ENCODE data around the gene PTS.

The PTS gene

GRCh38 chr11:112268406-112268805, 42.2 kb downstream of the PTS start:
- no peaks in the 10 kb centered on the region for H3K4me1 ChIP-seq (ENCODE audit: insufficient read depth, low read length)
- H3K27ac ChIP-seq (ENCODE audit: low read length) = no peak overlapping the region
- H3K4me3 ChIP-seq (ENCODE audit: low read length) = no peak overlapping the region
- H3K27me3 ChIP-seq (ENCODE audit: insufficient read depth, low read length) = no peaks in the 10 kb centered on the region
- no peaks in the 10 kb centered on the region for H3K36me3 ChIP-seq (ENCODE audit: insufficient read depth, low read depth, low read length)
- no peaks in the 10 kb centered on the region for H3K9me3 ChIP-seq (ENCODE audit: insufficient read depth, low read depth, low read length)
- no peak overlapping the region for H3K9ac ChIP-seq (ENCODE audit: low read depth, low read length)

- Histone ChIP-seq H3K4me3 (ENCODE audit: low read length) (no peak overlapping the region), H3K36me3 (ENCODE audit: insufficient read depth, low read depth, low read length) (no peaks in the 10 kb centered on the region), H3K27me3 (ENCODE audit: insufficient read depth, low read length) (no peaks in the 10 kb centered on the region), H3K4me1 (ENCODE audit: insufficient read depth, low read length) (no peaks in the 10 kb centered on the region), H3K9me3 (ENCODE audit: insufficient read depth, low read depth, low read length) (no peaks in the 10 kb centered on the region), H3K9ac (ENCODE audit: low read depth, low read length) (no peak overlapping the region), H3K27ac (ENCODE audit: low read length) (no peak overlapping the region)
Observed at GRCh38 chr11:112269139-112269538, 42.9 kb downstream of the PTS start.

GRCh38 chr11:112270551-112271180, 44.4 kb downstream of the PTS start:
- no peaks in the 10 kb centered on the region for H3K27me3 ChIP-seq (ENCODE audit: insufficient read depth, low read length)
- H3K9me3 ChIP-seq (ENCODE audit: insufficient read depth, low read depth, low read length) = no peaks in the 10 kb centered on the region
- peak overlapping the region; percentile 20; the same call in 1 of the 2 replicates for H3K4me3 ChIP-seq (ENCODE audit: low read length)
- no peak overlapping the region for H3K9ac ChIP-seq (ENCODE audit: low read depth, low read length)
- H3K27ac ChIP-seq (ENCODE audit: low read length) = no peak overlapping the region
- H3K4me1 ChIP-seq (ENCODE audit: insufficient read depth, low read length) = 0 out of 2 replicates have a peak, but pooled peaks cover 2% of the 10 kb centered on the region
- no peaks in the 10 kb centered on the region for H3K36me3 ChIP-seq (ENCODE audit: insufficient read depth, low read depth, low read length)

GRCh38 chr11:112271242-112271641, 45.0 kb downstream of the PTS start:
- Histone ChIP-seq H3K9ac (ENCODE audit: low read depth, low read length) (no peak overlapping the region), H3K36me3 (ENCODE audit: insufficient read depth, low read depth, low read length) (no peaks in the 10 kb centered on the region), H3K4me1 (ENCODE audit: insufficient read depth, low read length) (0 out of 2 replicates have a peak, but pooled peaks cover 2% of the 10 kb centered on the region), H3K27ac (ENCODE audit: low read length) (no peak overlapping the region), H3K27me3 (ENCODE audit: insufficient read depth, low read length) (no peaks in the 10 kb centered on the region), H3K9me3 (ENCODE audit: insufficient read depth, low read depth, low read length) (no peaks in the 10 kb centered on the region), H3K4me3 (ENCODE audit: low read length) (no peak overlapping the region)

DNA sequence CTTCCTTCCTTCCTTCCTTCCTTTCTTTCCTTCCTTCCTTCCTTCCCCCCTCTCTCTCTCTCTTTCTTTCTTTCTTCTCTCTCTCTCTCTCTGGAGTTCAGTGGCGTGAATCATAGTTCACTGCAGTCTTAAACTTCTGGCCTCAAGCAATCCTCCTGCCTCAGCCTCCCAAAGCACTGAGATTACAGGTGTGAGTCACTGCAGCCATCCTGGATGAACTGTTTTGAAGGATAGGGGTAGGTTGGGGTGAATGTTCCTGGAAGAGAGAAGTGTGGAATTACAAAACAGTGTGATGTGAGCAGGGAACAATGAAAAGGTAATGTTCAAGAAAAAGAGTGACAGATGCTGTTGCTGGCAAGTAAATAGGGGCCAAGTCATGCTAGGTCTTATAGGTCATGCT, 46.8 kb downstream of the PTS start:
- H3K9ac ChIP-seq (ENCODE audit: low read depth, low read length) = no peak overlapping the region
- 0 out of 2 replicates have a peak, but pooled peaks cover 2% of the 10 kb centered on the region for H3K4me1 ChIP-seq (ENCODE audit: insufficient read depth, low read length)
- no peaks in the 10 kb centered on the region for H3K27me3 ChIP-seq (ENCODE audit: insufficient read depth, low read length)
- no peaks in the 10 kb centered on the region for H3K9me3 ChIP-seq (ENCODE audit: insufficient read depth, low read depth, low read length)
- H3K27ac ChIP-seq (ENCODE audit: low read length) = no peak overlapping the region
- no peaks in the 10 kb centered on the region for H3K36me3 ChIP-seq (ENCODE audit: insufficient read depth, low read depth, low read length)
- no peak overlapping the region for H3K4me3 ChIP-seq (ENCODE audit: low read length)

GRCh38 chr11:112274007-112274783, 48.0 kb downstream of the PTS start:
- Histone ChIP-seq H3K27ac (ENCODE audit: low read length) (no peak overlapping the region), H3K9me3 (ENCODE audit: insufficient read depth, low read depth, low read length) (no peaks in the 10 kb centered on the region), H3K36me3 (ENCODE audit: insufficient read depth, low read depth, low read length) (no peaks in the 10 kb centered on the region), H3K4me3 (ENCODE audit: low read length) (no peak overlapping the region), H3K4me1 (ENCODE audit: insufficient read depth, low read length) (0 out of 2 replicates have a peak, but pooled peaks cover 2% of the 10 kb centered on the region), H3K9ac (ENCODE audit: low read depth, low read length) (no peak overlapping the region), H3K27me3 (ENCODE audit: insufficient read depth, low read length) (no peaks in the 10 kb centered on the region)

DNA sequence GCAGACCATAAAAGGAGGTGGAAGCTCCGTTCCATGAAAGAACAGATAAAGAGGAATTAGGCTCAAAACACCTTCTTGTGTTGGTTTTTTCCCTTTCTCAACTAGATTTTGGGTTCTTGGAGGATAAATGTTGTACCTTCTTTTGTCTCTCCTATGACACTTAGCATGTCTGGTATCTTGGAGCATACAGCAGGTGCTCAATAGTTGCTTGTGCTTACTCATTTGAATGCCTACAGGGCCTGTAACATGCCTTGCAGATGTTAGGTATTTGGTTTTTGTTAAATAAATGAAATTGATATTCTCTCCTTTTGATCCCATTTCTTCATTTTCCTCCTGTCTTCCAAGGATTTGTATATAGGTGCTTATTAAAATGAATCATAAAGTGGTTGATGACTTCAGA, 50.8 kb downstream of the PTS start:
- no peak overlapping the region for H3K9ac ChIP-seq (ENCODE audit: low read depth, low read length)
- H3K9me3 ChIP-seq (ENCODE audit: insufficient read depth, low read depth, low read length) = no peaks in the 10 kb centered on the region

DNA sequence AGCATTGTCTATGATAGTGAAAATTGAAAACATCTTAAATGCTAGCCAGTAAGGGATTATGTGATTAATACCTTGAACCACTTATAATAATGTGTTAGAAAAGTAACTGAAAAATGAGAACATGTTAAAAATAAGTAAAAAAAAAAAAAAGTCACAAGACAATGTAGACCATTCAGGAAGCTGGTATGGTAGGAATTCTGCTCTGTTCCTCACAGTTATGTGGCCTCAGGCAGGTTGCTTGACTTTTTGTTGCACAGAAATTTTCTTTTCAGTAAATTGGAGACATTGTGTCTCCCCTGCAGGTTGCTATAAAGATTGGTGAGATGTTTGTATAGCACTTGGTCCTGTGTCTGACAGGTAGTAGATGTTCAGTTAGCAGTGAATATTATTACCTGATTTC, 51.7 kb downstream of the PTS start:
- Histone ChIP-seq H3K4me3 (ENCODE audit: low read length) (no peak overlapping the region), H3K9me3 (ENCODE audit: insufficient read depth, low read depth, low read length) (no peaks in the 10 kb centered on the region), H3K4me1 (ENCODE audit: insufficient read depth, low read length) (0 out of 2 replicates have a peak, but pooled peaks cover 2% of the 10 kb centered on the region), H3K36me3 (ENCODE audit: insufficient read depth, low read depth, low read length) (no peaks in the 10 kb centered on the region), H3K27ac (ENCODE audit: low read length) (no peak overlapping the region), H3K27me3 (ENCODE audit: insufficient read depth, low read length) (no peaks in the 10 kb centered on the region; the same call in 1 of the 2 replicates), H3K9ac (ENCODE audit: low read depth, low read length) (no peak overlapping the region)

More for the DNA sequence above, 50.8 kb downstream of the PTS start:
- H3K4me3 ChIP-seq (ENCODE audit: low read length) = no peak overlapping the region
- H3K27ac ChIP-seq (ENCODE audit: low read length) = no peak overlapping the region
- H3K36me3 ChIP-seq (ENCODE audit: insufficient read depth, low read depth, low read length) = no peaks in the 10 kb centered on the region
- no peaks in the 10 kb centered on the region; the same call in 1 of the 2 replicates for H3K27me3 ChIP-seq (ENCODE audit: insufficient read depth, low read length)
- H3K4me1 ChIP-seq (ENCODE audit: insufficient read depth, low read length) = 0 out of 2 replicates have a peak, but pooled peaks cover 2% of the 10 kb centered on the region

GRCh38 chr11:112278803-112279202, 52.6 kb downstream of the PTS start:
- H3K9ac ChIP-seq (ENCODE audit: low read depth, low read length) = no peak overlapping the region
- no peaks in the 10 kb centered on the region; the same call in none of the 2 replicates for H3K27me3 ChIP-seq (ENCODE audit: insufficient read depth, low read length)
- H3K36me3 ChIP-seq (ENCODE audit: insufficient read depth, low read depth, low read length) = no peaks in the 10 kb centered on the region
- 0 out of 2 replicates have a peak, but pooled peaks cover 2% of the 10 kb centered on the region for H3K4me1 ChIP-seq (ENCODE audit: insufficient read depth, low read length)
- no peak overlapping the region for H3K27ac ChIP-seq (ENCODE audit: low read length)
- no peaks in the 10 kb centered on the region for H3K9me3 ChIP-seq (ENCODE audit: insufficient read depth, low read depth, low read length)
- no peak overlapping the region for H3K4me3 ChIP-seq (ENCODE audit: low read length)

- Histone ChIP-seq H3K4me1 (ENCODE audit: insufficient read depth, low read length) (0 out of 2 replicates have a peak, but pooled peaks cover 2% of the 10 kb centered on the region), H3K36me3 (ENCODE audit: insufficient read depth, low read depth, low read length) (no peaks in the 10 kb centered on the region), H3K4me3 (ENCODE audit: low read length) (peak overlapping the region; percentile 59), H3K27me3 (ENCODE audit: insufficient read depth, low read length) (no peaks in the 10 kb centered on the region; the same call in none of the 2 replicates), H3K9me3 (ENCODE audit: insufficient read depth, low read depth, low read length) (no peaks in the 10 kb centered on the region), H3K27ac (ENCODE audit: low read length) (no peak overlapping the region), H3K9ac (ENCODE audit: low read depth, low read length) (no peak overlapping the region)
Observed at GRCh38 chr11:112279901-112280267, 53.7 kb downstream of the PTS start.

DNA sequence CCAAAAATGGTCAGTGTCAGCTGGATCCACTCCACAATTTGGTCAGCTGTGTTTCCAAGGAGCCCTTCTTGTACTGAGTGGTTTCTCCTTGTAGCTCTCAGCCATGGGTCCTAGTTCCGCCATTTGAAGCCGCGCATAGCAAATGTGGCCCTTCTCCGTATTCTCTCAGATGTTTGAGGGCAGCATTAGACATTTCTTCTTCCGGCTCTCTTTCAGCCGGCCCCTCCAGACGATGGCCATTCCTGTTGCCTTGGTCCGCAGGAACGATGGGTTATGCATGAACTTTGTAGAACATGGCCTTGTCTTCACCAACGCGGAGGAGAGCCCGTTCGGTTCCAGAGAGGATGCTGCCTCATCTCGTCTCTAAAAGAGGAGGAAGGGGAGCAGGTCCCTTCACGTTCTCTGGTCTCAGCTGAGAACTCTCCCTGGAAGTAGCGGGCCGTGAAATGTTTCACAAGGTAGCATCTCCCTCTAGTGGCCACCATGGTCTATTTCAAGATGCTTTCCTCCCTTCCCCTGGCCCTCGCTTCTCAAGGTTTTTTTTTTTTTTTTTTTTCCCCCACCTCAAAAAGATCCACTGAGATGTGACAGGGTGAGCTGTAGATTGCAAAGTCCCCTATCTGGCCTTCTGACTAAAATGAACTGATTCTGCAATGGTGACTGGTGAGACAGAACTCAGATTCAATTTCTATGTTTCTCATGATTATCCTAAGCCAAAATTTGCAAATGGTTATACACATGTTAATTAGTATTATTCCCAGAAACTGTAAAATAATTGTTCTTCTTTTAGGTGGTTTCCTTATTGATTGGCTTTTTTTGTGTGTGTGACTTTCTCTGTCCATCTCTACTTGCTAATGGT, 54.3 kb downstream of the PTS start:
- H3K4me1 ChIP-seq (ENCODE audit: insufficient read depth, low read length) = no peaks in the 10 kb centered on the region
- no peaks in the 10 kb centered on the region for H3K9me3 ChIP-seq (ENCODE audit: insufficient read depth, low read depth, low read length)
- no peak overlapping the region for H3K9ac ChIP-seq (ENCODE audit: low read depth, low read length)
- no peak overlapping the region for H3K27ac ChIP-seq (ENCODE audit: low read length)
- H3K4me3 ChIP-seq (ENCODE audit: low read length) = peak overlapping the region; percentile 59
- no peaks in the 10 kb centered on the region for H3K36me3 ChIP-seq (ENCODE audit: insufficient read depth, low read depth, low read length)
- no peaks in the 10 kb centered on the region; the same call in none of the 2 replicates for H3K27me3 ChIP-seq (ENCODE audit: insufficient read depth, low read length)
